Caco-2 (cell line): ENCODE data around the gene TBC1D24. TPM values are rescaled to one million over a fixed set of nuclear protein-coding genes. Genes with fewer than 3 reads are reported as not detected.

Experiments
- BruUV-seq: library from RNA; stranded (reverse); fragments of 400-500 nt; replicated peaks from 2 replicates; lab custom pipeline; 2021; lab: Mats Ljungman, UMichigan
- CTCF ChIA-PET: fragments of 300-600 bp; sonication (Branson Sonifier 250); formaldehyde crosslinking; loops from one replicate; lab custom pipeline; 2022; ENCODE audit warnings: antibody characterized with exemption; lab: Charles Lee
- POLR2A ChIA-PET: fragments of 300-600 bp; sonication (Branson Sonifier 250); formaldehyde crosslinking; loops from one replicate; lab custom pipeline; 2022; ENCODE audit warnings: antibody characterized with exemption; lab: Charles Lee
- DNase-seq, 2 experiments: peaks; one replicate each; pipeline versions ENCODE4 v3.0.0 to v3.0.0-alpha.2; 2020 to 2022
- H3K27me3 ChIP-seq: replicated peaks from 2 replicates; pipeline ENCODE4 v1.6.0; 2011; ENCODE audit warnings: low read length; ENCODE audit not compliant: control insufficient read depth, insufficient read depth
- H3K36me3 ChIP-seq: 2 replicates; pipeline ENCODE4 v1.5.1; 2011; ENCODE audit warnings: low read length; ENCODE audit not compliant: control insufficient read depth, insufficient read depth
- H3K4me1 ChIP-seq: fragments of 250-450 bp; sonication (Bioruptor Pico); 2 replicates; pipeline ENCODE4 v1.5.1; 2020; ENCODE audit warnings: mild to moderate bottlenecking
- H3K4me3 ChIP-seq: 2 replicates; pipeline ENCODE4 v1.5.1; 2011; ENCODE audit warnings: low read depth, mild to moderate bottlenecking, control low read depth, low read length
- H3K9me3 ChIP-seq: fragments of 250-450 bp; sonication (Bioruptor Pico); 2 replicates; pipeline ENCODE4 v1.5.1; 2020; ENCODE audit warnings: mild to moderate bottlenecking, moderate library complexity
- H3K27ac Mint-ChIP-seq: one replicate; pipeline ENCODE4 v1.8.0; 2022; ENCODE audit warnings: mixed read lengths; ENCODE audit not compliant: unreplicated experiment
- H3K27me3 Mint-ChIP-seq: one replicate; pipeline ENCODE4 v1.8.0; 2022; ENCODE audit warnings: mixed read lengths; ENCODE audit not compliant: insufficient read depth, unreplicated experiment
- H3K36me3 Mint-ChIP-seq: one replicate; pipeline ENCODE4 v1.8.0; 2022; ENCODE audit warnings: mild to moderate bottlenecking, mixed read lengths; ENCODE audit not compliant: insufficient read depth, unreplicated experiment
- H3K4me1 Mint-ChIP-seq: one replicate; pipeline ENCODE4 v1.8.0; 2022; ENCODE audit warnings: low read depth, mixed read lengths; ENCODE audit not compliant: unreplicated experiment
- H3K4me3 Mint-ChIP-seq: one replicate; pipeline ENCODE4 v1.8.0; 2022; ENCODE audit warnings: mild to moderate bottlenecking, moderate library complexity, mixed read lengths; ENCODE audit not compliant: unreplicated experiment
- H3K9me3 Mint-ChIP-seq: one replicate; pipeline ENCODE4 v1.8.0; 2022; ENCODE audit warnings: mixed read lengths; ENCODE audit not compliant: unreplicated experiment
- intact Hi-C: fragments of 100-400 bp; cut with micrococcal nuclease; formaldehyde crosslinking; loops from one replicate; pipeline ENCODE4 v1.10.0; 2022; ENCODE audit not compliant: unreplicated experiment
- total RNA-seq: library from RNA; stranded (reverse); gene quantifications from 2 replicates; pipeline ENCODE4 v1.2.3, GENCODE V29; 2022
- TF ChIP-seq, protein P1 (sequence below), 2 experiments: fragments of 200-600 bp in 1 of 2; IDR thresholded peaks; 1 replicate in 1 of 2; 2 replicates in 1 of 2; pipeline versions ENCODE4 v1.5.1 to v1.8.0; 2011 to 2022; ENCODE audit warnings: antibody characterized with exemption in 1 of 2, control low read depth in 1 of 2, inconsistent platforms in 1 of 2, low read depth in 1 of 2, low read length in 1 of 2, mild to moderate bottlenecking in 1 of 2, moderate library complexity in 1 of 2; ENCODE audit not compliant: insufficient read depth in 1 of 2, severe bottlenecking in 1 of 2, unreplicated experiment in 1 of 2

Gene TBC1D24
- total RNA-seq, 1 experiment from 2014 or later, result 20.8 TPM

DNA sequence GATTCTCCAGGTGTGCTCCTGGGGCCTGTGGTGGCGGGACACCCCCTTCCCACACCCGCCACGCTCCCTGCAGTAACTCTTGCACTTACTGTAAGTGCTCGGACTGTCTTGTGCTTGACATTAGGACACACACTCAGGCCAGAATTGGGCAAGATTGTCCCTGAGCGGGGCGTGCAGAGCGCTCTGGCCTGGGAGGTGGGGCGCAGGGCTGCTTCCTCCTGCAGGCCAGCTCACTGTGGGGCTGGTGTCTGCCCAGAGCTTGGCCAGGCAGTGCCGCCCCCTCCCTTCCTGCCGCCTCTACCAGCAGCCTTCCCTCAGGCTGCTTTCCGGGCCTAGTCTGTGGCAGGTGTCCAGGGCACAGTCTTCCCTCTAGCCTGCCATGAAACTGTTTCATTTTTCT, 32.7 kb downstream of the TBC1D24 start:
- Mint-ChIP-seq H3K9me3 (no peaks in the 10 kb centered on the region), H3K27me3 (no peaks in the 10 kb centered on the region), H3K36me3 (peaks cover under 1% of the 10 kb centered on the region), H3K4me3 (no peak overlapping the region), H3K4me1 (no peaks in the 10 kb centered on the region), H3K27ac (no peak overlapping the region)
- TF ChIP-seq, protein P1, sequence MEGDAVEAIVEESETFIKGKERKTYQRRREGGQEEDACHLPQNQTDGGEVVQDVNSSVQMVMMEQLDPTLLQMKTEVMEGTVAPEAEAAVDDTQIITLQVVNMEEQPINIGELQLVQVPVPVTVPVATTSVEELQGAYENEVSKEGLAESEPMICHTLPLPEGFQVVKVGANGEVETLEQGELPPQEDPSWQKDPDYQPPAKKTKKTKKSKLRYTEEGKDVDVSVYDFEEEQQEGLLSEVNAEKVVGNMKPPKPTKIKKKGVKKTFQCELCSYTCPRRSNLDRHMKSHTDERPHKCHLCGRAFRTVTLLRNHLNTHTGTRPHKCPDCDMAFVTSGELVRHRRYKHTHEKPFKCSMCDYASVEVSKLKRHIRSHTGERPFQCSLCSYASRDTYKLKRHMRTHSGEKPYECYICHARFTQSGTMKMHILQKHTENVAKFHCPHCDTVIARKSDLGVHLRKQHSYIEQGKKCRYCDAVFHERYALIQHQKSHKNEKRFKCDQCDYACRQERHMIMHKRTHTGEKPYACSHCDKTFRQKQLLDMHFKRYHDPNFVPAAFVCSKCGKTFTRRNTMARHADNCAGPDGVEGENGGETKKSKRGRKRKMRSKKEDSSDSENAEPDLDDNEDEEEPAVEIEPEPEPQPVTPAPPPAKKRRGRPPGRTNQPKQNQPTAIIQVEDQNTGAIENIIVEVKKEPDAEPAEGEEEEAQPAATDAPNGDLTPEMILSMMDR (IDR thresholded peaks at IDR 0.05; ENCODE audit: insufficient read depth in 1 of 2, low read depth in 1 of 2, low read length in 1 of 2, severe bottlenecking in 1 of 2, unreplicated experiment in 1 of 2), result no peak
- no peak for DNase-seq
- H3K4me1 ChIP-seq, result peaks cover 8% of the 10 kb centered on the region; the same call in 1 of the 2 replicates
- H3K36me3 ChIP-seq, result no peaks in the 10 kb centered on the region
- CTCF ChIA-PET, result no interaction called here
- no TSS peak for BruUV-seq
- intact Hi-C loops, result loop anchor here (10.0 kb wide), 1 partner anchor 73 kb away; no protein-coding TSS in a partner anchor
- H3K4me3 ChIP-seq, result no peak overlapping the region
- no peaks in the 10 kb centered on the region for H3K27me3 ChIP-seq
- no peaks in the 10 kb centered on the region for H3K9me3 ChIP-seq
- POLR2A ChIA-PET, result no interaction called here

DNA sequence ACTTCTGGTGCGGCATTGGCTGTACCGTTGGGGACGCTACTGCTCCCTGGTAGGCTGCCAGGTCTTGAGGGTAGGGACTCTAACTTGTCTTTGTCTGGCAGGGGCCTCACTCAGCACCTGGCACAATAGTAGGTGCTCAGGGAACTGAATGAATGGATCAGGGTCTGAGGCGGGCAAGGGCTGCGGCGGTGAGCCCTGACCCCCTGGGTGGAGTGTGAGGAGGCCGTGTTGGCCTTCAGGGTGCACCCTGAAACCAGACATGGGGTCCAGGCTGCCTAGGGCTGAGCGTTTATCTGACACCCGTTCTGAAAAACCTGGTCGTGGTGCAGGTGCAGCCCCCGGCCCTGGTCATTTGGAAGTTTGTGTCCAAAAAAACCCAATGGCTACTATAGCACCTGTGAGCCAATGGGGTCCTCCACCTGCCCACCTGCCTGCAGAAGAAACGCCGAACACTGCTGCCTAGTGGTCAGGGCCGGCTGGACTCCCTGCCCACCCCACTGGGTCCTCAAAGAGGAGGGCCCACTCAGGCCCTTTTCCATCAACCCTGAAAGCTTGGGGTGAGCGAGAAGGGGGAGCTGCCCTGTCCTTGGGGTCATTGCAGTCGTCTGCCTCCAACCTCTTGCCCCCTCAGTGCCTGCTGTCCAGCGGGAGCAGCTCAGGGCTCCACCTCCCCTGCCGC, 33.9 kb downstream of the TBC1D24 start:
- H3K4me1 ChIP-seq, result peaks cover 7% of the 10 kb centered on the region; the same call in 1 of the 2 replicates
- H3K4me3 Mint-ChIP-seq, result no peak overlapping the region
- intact Hi-C loops, result loop anchor here (10.0 kb wide), 1 partner anchor 74 kb away; no protein-coding TSS in a partner anchor
- no peaks in the 10 kb centered on the region for H3K36me3 ChIP-seq
- POLR2A ChIA-PET, result no interaction called here
- H3K27ac Mint-ChIP-seq, result no peak overlapping the region
- no peak for DNase-seq
- no peaks in the 10 kb centered on the region for H3K27me3 ChIP-seq
- H3K9me3 Mint-ChIP-seq, result no peaks in the 10 kb centered on the region
- CTCF ChIA-PET, result no interaction called here
- no peak overlapping the region for H3K4me3 ChIP-seq
- BruUV-seq, result no TSS peak
- no peaks in the 10 kb centered on the region for H3K27me3 Mint-ChIP-seq
- no peaks in the 10 kb centered on the region for H3K4me1 Mint-ChIP-seq
- no peaks in the 10 kb centered on the region for H3K9me3 ChIP-seq
- peaks cover 12% of the 10 kb centered on the region for H3K36me3 Mint-ChIP-seq
- TF ChIP-seq, protein P1 (IDR thresholded peaks at IDR 0.05; ENCODE audit: insufficient read depth in 1 of 2, low read depth in 1 of 2, low read length in 1 of 2, severe bottlenecking in 1 of 2, unreplicated experiment in 1 of 2), result no peak

DNA sequence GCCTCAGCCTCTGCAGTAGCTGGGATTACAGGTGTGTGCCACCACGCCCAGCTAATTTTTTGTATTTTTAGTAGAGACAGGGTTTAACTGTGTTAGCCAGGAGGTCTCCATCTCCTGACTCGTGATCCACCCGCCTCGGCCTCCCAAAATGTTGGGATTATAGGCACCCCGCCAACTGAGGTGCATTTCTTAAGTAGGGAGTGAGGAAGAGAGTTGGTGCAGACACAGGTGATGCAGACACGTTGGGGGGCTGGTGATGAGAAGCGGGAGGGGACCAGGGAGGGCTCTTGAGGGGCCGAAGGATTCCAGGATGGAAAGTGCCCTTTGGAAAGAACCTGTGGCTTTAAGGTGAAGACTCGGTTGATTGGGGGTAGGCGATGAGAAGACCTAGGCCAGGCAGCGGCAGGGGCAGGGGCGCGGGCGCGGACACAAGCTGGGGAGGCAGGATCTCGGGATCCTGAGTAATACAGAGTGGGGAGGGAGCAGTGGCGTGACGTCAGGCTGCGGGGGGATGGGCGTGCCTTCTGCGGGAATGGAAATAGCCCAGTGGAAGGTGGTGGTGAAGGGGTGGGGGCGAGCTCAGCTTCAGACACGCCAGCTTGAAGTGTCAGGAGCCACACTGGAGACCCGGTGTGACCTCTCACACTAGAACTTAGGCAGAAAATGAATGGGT, 36.3 kb downstream of the TBC1D24 start:
- Histone ChIP-seq H3K27me3 (no peaks in the 10 kb centered on the region), H3K9me3 (no peaks in the 10 kb centered on the region), H3K4me3 (no peak overlapping the region), H3K36me3 (peaks cover under 1% of the 10 kb centered on the region; the same call in 1 of the 2 replicates), H3K4me1 (peaks cover 17% of the 10 kb centered on the region)
- Mint-ChIP-seq H3K27me3 (no peaks in the 10 kb centered on the region), H3K36me3 (peaks cover 30% of the 10 kb centered on the region), H3K4me1 (peaks cover 13% of the 10 kb centered on the region), H3K27ac (no peak overlapping the region), H3K9me3 (no peaks in the 10 kb centered on the region), H3K4me3 (no peak overlapping the region)
- POLR2A ChIA-PET, result no interaction called here
- no peak for DNase-seq
- intact Hi-C loops, result no loop called here
- no TSS peak for BruUV-seq
- CTCF ChIA-PET, result interaction anchor here (2.1 kb wide), 1 partner anchor 10 kb away, joined by 8 read pairs; no protein-coding TSS in a partner anchor
- TF ChIP-seq, protein P1 (IDR thresholded peaks at IDR 0.05; ENCODE audit: insufficient read depth in 1 of 2, low read depth in 1 of 2, low read length in 1 of 2, severe bottlenecking in 1 of 2, unreplicated experiment in 1 of 2), result no peak
